Loucy (cell line): ENCODE results near the gene BRAP.

ENCODE experiments used
- EZH2phosphoT487 ChIP-seq: fragments of 200-600 bp; IDR thresholded peaks from 2 replicates; pipeline ENCODE4 v1.6.1; 2018; ENCODE audit warnings: antibody characterized with exemption, mild to moderate bottlenecking, moderate library complexity, borderline replicate concordance
- TF ChIP-seq, protein P1 (sequence below): fragments of 200-600 bp; sonication (generic); conservative IDR thresholded peaks from 2 replicates; pipeline ENCODE4 v1.5.1; 2014; ENCODE audit warnings: mild to moderate bottlenecking, antibody characterized with exemption, low read length

DNA sequence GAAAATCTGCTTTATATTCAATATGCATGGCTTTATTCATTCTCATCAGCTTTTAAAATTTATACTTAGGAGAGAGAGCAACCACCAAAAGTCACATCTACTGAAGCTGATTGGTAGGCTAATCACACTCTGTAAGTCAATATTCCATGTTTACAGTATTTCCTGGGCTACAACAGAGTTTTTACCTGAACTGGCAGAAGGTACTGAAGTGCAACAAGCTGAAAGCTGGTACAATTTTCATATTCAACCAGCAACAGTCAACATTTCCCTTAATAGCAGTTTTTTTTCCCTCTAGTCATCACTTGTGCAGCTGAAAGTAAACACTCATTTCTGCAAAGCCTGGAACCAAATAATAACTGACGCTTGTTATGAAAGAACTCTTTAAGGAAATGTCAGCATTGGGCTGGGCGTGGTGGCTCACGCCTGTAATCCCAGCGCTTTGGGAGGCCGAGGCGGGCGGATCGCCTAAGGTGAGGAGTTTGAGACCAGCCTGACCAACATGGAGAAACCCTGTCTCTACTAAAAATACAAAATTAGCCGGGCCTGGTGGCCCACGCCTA is 12.9 kb downstream of the BRAP start:
- no peak for TF ChIP-seq EZH2phosphoT487
- TF ChIP-seq, protein P1, sequence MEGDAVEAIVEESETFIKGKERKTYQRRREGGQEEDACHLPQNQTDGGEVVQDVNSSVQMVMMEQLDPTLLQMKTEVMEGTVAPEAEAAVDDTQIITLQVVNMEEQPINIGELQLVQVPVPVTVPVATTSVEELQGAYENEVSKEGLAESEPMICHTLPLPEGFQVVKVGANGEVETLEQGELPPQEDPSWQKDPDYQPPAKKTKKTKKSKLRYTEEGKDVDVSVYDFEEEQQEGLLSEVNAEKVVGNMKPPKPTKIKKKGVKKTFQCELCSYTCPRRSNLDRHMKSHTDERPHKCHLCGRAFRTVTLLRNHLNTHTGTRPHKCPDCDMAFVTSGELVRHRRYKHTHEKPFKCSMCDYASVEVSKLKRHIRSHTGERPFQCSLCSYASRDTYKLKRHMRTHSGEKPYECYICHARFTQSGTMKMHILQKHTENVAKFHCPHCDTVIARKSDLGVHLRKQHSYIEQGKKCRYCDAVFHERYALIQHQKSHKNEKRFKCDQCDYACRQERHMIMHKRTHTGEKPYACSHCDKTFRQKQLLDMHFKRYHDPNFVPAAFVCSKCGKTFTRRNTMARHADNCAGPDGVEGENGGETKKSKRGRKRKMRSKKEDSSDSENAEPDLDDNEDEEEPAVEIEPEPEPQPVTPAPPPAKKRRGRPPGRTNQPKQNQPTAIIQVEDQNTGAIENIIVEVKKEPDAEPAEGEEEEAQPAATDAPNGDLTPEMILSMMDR: no peak
